Mesenchymal stem cell (in vitro differentiated cells and primary cell): ENCODE measurements around the gene SETD3.
A peak's percentile ranks its signal among the peaks of the same experiment; 100 is the strongest.

Experiments used
- DNase-seq: peaks from one replicate; pipeline ENCODE4 v3.0.0-alpha.2; 2013
- H2AFZ ChIP-seq: one replicate; pipeline ENCODE4 v1.6.1; 2013; ENCODE audit warnings: low read depth, mild to moderate bottlenecking, control low read depth, inconsistent platforms, low read length, moderate library complexity
- H2AK5ac ChIP-seq: 2 replicates; pipeline ENCODE4 v1.6.1; 2013; ENCODE audit warnings: low read length, moderate library complexity, mild to moderate bottlenecking, inconsistent platforms; ENCODE audit not compliant: severe bottlenecking
- H2BK120ac ChIP-seq: one replicate; pipeline ENCODE4 v1.6.1; 2013; ENCODE audit warnings: low read depth, mild to moderate bottlenecking, inconsistent platforms, low read length, moderate library complexity
- H2BK12ac ChIP-seq, 2 experiments: one replicate each; pipeline ENCODE4 v1.6.1; 2013; ENCODE audit warnings: inconsistent platforms in 2 of 2, low read length in 2 of 2, mild to moderate bottlenecking in 2 of 2, moderate library complexity in 2 of 2, control low read depth in 1 of 2
- H2BK15ac ChIP-seq: one replicate; pipeline ENCODE4 v1.6.1; 2013; ENCODE audit warnings: mild to moderate bottlenecking, low read depth, inconsistent platforms; ENCODE audit not compliant: poor library complexity, severe bottlenecking
- H2BK5ac ChIP-seq: 2 replicates; pipeline ENCODE4 v1.6.1; 2013; ENCODE audit warnings: low read depth, mild to moderate bottlenecking, low read length, control low read depth, inconsistent platforms; ENCODE audit not compliant: poor library complexity, severe bottlenecking
- H3K14ac ChIP-seq, 2 experiments: one replicate each; pipeline ENCODE4 v1.6.1; 2013; ENCODE audit warnings: inconsistent platforms in 2 of 2, low read length in 2 of 2, control low read depth in 1 of 2, mild to moderate bottlenecking in 1 of 2, moderate library complexity in 1 of 2
- H3K18ac ChIP-seq, 2 experiments: one replicate each; pipeline ENCODE4 v1.6.1; 2013; ENCODE audit warnings: inconsistent platforms in 2 of 2, low read length in 2 of 2, control low read depth in 1 of 2, low read depth in 1 of 2, mild to moderate bottlenecking in 1 of 2
- H3K23ac ChIP-seq, 2 experiments: one replicate each; pipeline ENCODE4 v1.6.1; 2013; ENCODE audit warnings: inconsistent platforms in 2 of 2, low read length in 2 of 2, mild to moderate bottlenecking in 2 of 2, moderate library complexity in 2 of 2, control low read depth in 1 of 2
- H3K27ac ChIP-seq: 2 replicates; pipeline ENCODE4 v1.5.1; 2013; ENCODE audit warnings: mild to moderate bottlenecking, moderate library complexity, low read length, control low read depth, inconsistent platforms; ENCODE audit not compliant: poor library complexity, severe bottlenecking
- H3K27me3 ChIP-seq, 2 experiments: 2 replicates each; pipeline versions ENCODE4 v1.6.1 to v1.7.0; 2013; ENCODE audit warnings: low read length in 2 of 2, mild to moderate bottlenecking in 2 of 2, moderate library complexity in 2 of 2, control low read depth in 1 of 2, inconsistent platforms in 1 of 2; ENCODE audit not compliant: control insufficient read depth in 1 of 2, insufficient read depth in 1 of 2
- H3K36me3 ChIP-seq, 2 experiments: 2 replicates each; pipeline versions ENCODE4 v1.6.1 to v1.7.0; 2013; ENCODE audit warnings: low read length in 2 of 2, control low read depth in 1 of 2, inconsistent platforms in 1 of 2, low read depth in 1 of 2, mild to moderate bottlenecking in 1 of 2; ENCODE audit not compliant: insufficient read depth in 2 of 2, control insufficient read depth in 1 of 2
- H3K4ac ChIP-seq, 2 experiments: one replicate each; pipeline ENCODE4 v1.6.1; 2013; ENCODE audit warnings: inconsistent platforms in 2 of 2, low read length in 2 of 2, mild to moderate bottlenecking in 2 of 2, moderate library complexity in 2 of 2, control low read depth in 1 of 2, low read depth in 1 of 2
- H3K4me1 ChIP-seq: 2 replicates; pipeline ENCODE4 v1.6.1; 2013; ENCODE audit warnings: low read depth, low read length, control low read depth; ENCODE audit not compliant: control insufficient read depth, insufficient read depth
- H3K4me2 ChIP-seq: 2 replicates; pipeline ENCODE4 v1.6.1; 2013; ENCODE audit warnings: low read length, mild to moderate bottlenecking, inconsistent platforms; ENCODE audit not compliant: poor library complexity, severe bottlenecking
- H3K4me3 ChIP-seq, 2 experiments: 2 replicates each; pipeline versions ENCODE4 v1.5.1 to v1.7.0; 2013; ENCODE audit warnings: low read length in 2 of 2, mild to moderate bottlenecking in 2 of 2, control low read depth in 1 of 2, low read depth in 1 of 2; ENCODE audit not compliant: insufficient read depth in 1 of 2
- H3K79me1 ChIP-seq: replicated peaks from 2 replicates; pipeline ENCODE4 v1.6.1; 2013; ENCODE audit warnings: mild to moderate bottlenecking, control low read depth, low read length, inconsistent platforms; ENCODE audit not compliant: poor library complexity, severe bottlenecking
- H3K9ac ChIP-seq: 2 replicates; pipeline ENCODE4 v1.7.0; 2013; ENCODE audit warnings: mild to moderate bottlenecking, low read length, moderate library complexity
- H3K9me3 ChIP-seq: 2 replicates; pipeline ENCODE4 v1.7.0; 2013; ENCODE audit warnings: mild to moderate bottlenecking, low read length; ENCODE audit not compliant: control insufficient read depth
- H4K8ac ChIP-seq: one replicate; pipeline ENCODE4 v1.6.1; 2013; ENCODE audit warnings: inconsistent platforms, mild to moderate bottlenecking, low read length, moderate library complexity
- H4K91ac ChIP-seq: one replicate; pipeline ENCODE4 v1.6.1; 2013; ENCODE audit warnings: mild to moderate bottlenecking, low read length, inconsistent platforms
- WGBS: methylation state at CpG from one replicate; pipeline ENCODE4 v1.1.7; 2013; ENCODE audit warnings: mixed read lengths; 5-methylcytosine and 5-hydroxymethylcytosine counted together

Gene SETD3

DNA sequence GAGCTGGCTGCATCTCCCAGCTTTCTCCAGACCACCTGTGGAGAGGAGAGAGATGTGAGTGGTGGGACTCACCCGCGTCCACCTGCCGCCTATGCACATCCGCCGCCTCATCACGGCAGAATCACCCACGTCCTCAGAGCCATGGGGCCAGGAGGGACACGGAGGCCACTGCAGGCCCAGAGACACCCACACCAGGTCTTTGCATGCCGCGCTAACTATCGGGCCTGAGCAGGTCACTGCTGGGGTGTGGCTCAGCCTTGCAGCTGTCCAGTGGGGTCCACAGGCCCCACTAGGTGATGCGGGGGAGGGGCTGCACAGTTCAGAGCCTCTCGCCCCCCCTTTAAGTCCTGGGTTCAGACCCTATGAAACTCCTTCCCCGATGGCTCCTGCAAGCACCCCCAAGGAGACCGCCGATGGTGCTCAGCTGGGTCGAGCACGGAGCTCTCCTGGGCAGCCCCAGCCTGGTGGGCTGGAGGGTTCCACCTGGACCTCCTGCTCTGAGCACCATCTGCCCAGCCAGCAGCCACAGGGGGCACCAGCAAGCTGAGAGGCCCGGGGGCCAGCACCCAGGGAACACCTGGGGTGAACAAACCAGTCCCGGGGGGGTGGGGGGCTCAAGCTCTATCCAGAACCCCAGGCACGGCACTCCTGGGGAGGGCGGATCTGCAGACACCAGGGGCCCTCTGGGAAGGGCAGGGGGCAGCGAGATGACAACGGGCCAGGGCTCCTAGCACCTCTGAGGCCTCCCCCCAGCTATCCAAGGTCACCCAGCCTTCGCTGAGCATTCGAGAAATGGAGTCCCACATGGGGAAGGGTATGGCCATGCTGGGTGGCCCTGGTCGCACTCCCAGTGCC lies 34.9 kb upstream of the SETD3 start:
- Histone ChIP-seq H3K4me3 (no peak overlapping the region), H3K79me1 (peaks cover 3% of the 10 kb centered on the region), H2AK5ac (no peak overlapping the region), H3K36me3 (peaks cover 9 to 42% of the 10 kb centered on the region in 2 experiments), H3K4me1 (peaks cover 11% of the 10 kb centered on the region), H3K4ac (no peak overlapping the region), H3K9ac (no peak overlapping the region), H3K4me2 (no peak overlapping the region), H3K14ac (no peak overlapping the region), H2BK12ac (no peak overlapping the region), H4K8ac (peak overlapping the region; percentile 14), H3K27ac (no peak overlapping the region), H3K18ac (no peak overlapping the region), H3K23ac (no peak overlapping the region), H4K91ac (peak overlapping the region; percentile 41), H2AFZ (no peak overlapping the region), H2BK15ac (no peak overlapping the region), H3K27me3 (peaks cover 0 to 8% of the 10 kb centered on the region in 2 experiments), H2BK5ac (no peak overlapping the region), H2BK120ac (no peak overlapping the region), H3K9me3 (no peaks in the 10 kb centered on the region)
- DNase-seq: no peak
- WGBS: 95% methylated on average over 27 of the region's 27 CpGs

DNA sequence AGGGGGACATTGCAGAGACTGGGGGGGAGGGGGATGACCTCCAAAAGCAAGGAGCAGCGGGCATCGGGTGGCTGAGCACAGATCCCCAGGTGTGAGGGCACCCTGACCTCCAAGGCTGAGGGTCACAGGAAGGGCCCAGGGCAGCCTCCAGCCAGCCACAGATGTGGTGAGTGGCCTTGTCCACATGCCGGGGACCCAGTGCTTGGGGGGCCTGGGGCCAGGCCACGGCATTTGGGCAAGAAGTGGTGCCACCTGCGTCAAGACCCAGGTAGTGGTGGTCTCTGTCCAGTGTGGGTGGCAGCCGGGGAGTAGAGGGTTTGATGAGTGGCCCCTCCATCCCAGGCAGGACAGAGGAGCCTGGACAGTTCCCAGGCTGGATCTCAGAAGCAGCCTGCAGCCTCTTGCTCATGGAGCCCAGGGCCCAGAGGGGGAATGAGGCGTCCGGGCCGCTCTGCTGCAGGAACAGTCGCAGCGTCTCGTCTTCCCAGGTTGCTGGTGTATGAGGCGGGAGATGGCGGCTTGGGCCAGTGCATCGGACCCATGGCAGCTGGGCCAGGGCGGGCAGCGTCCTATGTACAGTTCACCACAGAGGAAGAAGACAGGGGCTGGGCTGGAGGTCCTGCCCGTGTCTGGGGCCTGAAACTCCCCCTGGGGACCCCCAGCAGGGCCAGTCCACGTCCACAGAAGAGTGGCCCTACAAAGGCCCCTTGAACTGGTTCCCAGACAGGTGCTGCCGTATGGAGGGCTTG lies 34.1 kb upstream of the SETD3 start:
- Histone ChIP-seq H2BK5ac (no peak overlapping the region), H3K79me1 (peaks cover 3% of the 10 kb centered on the region), H3K9ac (no peak overlapping the region), H3K9me3 (no peaks in the 10 kb centered on the region), H3K18ac (no peak overlapping the region), H3K4me3 (no peak overlapping the region), H4K8ac (peak overlapping the region; percentile 36), H2BK120ac (no peak overlapping the region), H3K14ac (no peak overlapping the region), H3K36me3 (peaks cover 9 to 49% of the 10 kb centered on the region in 2 experiments), H2BK15ac (no peak overlapping the region), H2AK5ac (no peak overlapping the region), H3K4ac (no peak overlapping the region), H2BK12ac (no peak overlapping the region), H2AFZ (no peak overlapping the region), H3K23ac (no peak overlapping the region), H4K91ac (no peak overlapping the region), H3K27me3 (peaks cover 0 to 8% of the 10 kb centered on the region in 2 experiments), H3K4me1 (peaks cover 11% of the 10 kb centered on the region), H3K4me2 (no peak overlapping the region), H3K27ac (no peak overlapping the region)
- no peak for DNase-seq
- 94% methylated on average over 20 of the region's 20 CpGs for WGBS

DNA sequence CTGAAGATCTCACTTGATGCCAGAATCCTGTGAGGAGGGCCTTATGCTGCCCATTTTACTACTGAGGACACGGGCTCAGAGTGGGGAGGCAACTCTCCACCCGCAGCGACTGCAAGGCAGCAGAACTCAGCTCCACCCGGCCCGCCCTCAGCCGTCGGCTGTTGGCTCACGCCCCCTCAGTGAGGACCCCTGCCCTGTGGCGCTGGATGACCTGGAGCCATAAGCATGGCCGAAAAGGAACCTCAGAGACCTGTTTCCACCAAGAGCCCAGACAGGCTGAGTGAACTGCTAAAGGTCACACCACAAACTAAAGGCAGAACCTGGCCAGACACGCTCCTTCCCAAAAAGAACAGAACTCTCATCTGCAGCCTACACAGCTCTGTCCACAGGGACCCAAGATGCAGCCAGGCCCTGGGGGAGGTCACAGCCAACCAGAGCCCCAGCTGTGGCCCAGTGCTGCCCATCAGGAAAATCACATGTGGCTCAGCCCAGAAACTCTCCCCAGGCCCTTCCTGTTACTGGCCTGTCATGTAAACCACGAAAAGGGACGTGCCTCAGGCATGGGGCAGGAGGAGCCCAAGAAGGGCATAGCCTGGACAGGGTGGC lies 33.4 kb upstream of the SETD3 start:
- Histone ChIP-seq H3K79me1 (peaks cover 5% of the 10 kb centered on the region), H3K36me3 (peaks cover 15 to 56% of the 10 kb centered on the region in 2 experiments), H3K4me3 (no peak overlapping the region), H2BK15ac (no peak overlapping the region), H3K27ac (no peak overlapping the region), H2BK5ac (no peak overlapping the region), H2AK5ac (no peak overlapping the region), H3K9ac (no peak overlapping the region), H2BK120ac (no peak overlapping the region), H3K4me2 (no peak overlapping the region), H3K4ac (no peak overlapping the region), H3K18ac (no peak overlapping the region), H2BK12ac (no peak overlapping the region), H3K4me1 (peaks cover 12% of the 10 kb centered on the region), H4K91ac (no peak overlapping the region), H3K27me3 (peaks cover 0 to 8% of the 10 kb centered on the region in 2 experiments), H4K8ac (no peak overlapping the region), H3K23ac (no peak overlapping the region), H2AFZ (no peak overlapping the region), H3K9me3 (no peaks in the 10 kb centered on the region), H3K14ac (no peak overlapping the region)
- WGBS: 84% methylated on average over 13 of the region's 13 CpGs
- no peak for DNase-seq

DNA sequence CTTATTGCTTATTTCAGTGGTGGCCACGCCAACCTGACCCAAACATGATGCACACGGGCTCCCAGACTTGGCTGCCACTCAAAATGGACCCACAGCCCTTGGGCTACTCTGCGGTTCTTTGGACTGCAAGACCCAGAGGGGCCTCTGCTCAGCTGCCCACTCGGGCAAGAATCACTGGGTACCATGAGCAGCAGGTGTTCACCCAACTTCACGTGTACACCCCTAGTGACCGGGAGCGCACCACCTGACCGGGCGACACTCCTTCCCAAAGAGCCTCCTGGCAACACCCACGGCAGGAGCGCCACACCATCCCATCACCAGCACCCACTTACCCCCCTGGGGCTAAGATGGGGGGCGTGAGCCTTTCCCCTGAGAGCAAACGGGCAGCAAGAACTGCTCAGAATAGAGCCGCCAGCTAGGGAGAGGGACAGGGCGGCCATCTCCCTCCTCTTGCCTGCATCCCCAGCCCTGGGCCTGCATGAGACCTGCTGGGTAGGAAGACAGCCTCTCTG lies 32.6 kb upstream of the SETD3 start:
- DNase-seq: no peak
- Histone ChIP-seq H3K4ac (no peak overlapping the region), H2BK15ac (no peak overlapping the region), H4K91ac (no peak overlapping the region), H3K4me3 (no peak overlapping the region), H3K9ac (no peak overlapping the region), H3K23ac (no peak overlapping the region), H3K36me3 (peaks cover 23 to 64% of the 10 kb centered on the region in 2 experiments), H3K79me1 (peaks cover 10% of the 10 kb centered on the region), H2BK120ac (no peak overlapping the region), H3K18ac (no peak overlapping the region), H2AFZ (no peak overlapping the region), H4K8ac (peak overlapping the region; percentile 61), H3K27me3 (peaks cover 0 to 8% of the 10 kb centered on the region in 2 experiments), H3K14ac (no peak overlapping the region), H3K4me1 (peaks cover 9% of the 10 kb centered on the region), H2AK5ac (no peak overlapping the region), H2BK5ac (no peak overlapping the region), H3K9me3 (no peaks in the 10 kb centered on the region), H2BK12ac (no peak overlapping the region), H3K27ac (no peak overlapping the region), H3K4me2 (no peak overlapping the region)
- WGBS: 96% methylated on average over 15 of the region's 15 CpGs
